ENCODE data around the gene ANXA8.

GRCh38 chr10:47438857-47439474 is 44.9 kb downstream of the ANXA8 start:
- TF ChIP-seq RAD21 (IDR thresholded peaks at IDR 0.05): peak; percentile 75 to 81
- TF ChIP-seq, protein P1, sequence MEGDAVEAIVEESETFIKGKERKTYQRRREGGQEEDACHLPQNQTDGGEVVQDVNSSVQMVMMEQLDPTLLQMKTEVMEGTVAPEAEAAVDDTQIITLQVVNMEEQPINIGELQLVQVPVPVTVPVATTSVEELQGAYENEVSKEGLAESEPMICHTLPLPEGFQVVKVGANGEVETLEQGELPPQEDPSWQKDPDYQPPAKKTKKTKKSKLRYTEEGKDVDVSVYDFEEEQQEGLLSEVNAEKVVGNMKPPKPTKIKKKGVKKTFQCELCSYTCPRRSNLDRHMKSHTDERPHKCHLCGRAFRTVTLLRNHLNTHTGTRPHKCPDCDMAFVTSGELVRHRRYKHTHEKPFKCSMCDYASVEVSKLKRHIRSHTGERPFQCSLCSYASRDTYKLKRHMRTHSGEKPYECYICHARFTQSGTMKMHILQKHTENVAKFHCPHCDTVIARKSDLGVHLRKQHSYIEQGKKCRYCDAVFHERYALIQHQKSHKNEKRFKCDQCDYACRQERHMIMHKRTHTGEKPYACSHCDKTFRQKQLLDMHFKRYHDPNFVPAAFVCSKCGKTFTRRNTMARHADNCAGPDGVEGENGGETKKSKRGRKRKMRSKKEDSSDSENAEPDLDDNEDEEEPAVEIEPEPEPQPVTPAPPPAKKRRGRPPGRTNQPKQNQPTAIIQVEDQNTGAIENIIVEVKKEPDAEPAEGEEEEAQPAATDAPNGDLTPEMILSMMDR (IDR thresholded peaks at IDR 0.05; ENCODE audit: low read depth, low read length, missing input control): peak; percentile 72
- TF ChIP-seq MAX (IDR thresholded peaks at IDR 0.05): no peak
- TF ChIP-seq REST (IDR thresholded peaks at IDR 0.05): no peak
- TF ChIP-seq TAF1 (conservative IDR thresholded peaks at IDR 0.05): no peak
- no peak for TF ChIP-seq JUND (IDR thresholded peaks at IDR 0.05)
- no peak for TF ChIP-seq RXRA (IDR thresholded peaks at IDR 0.05)
- TF ChIP-seq GABPA (IDR thresholded peaks at IDR 0.05 in 1 of 2, conservative IDR thresholded peaks at IDR 0.05 in 1 of 2): no peak
- no peak for TF ChIP-seq SP1 (IDR thresholded peaks at IDR 0.05)
- TF ChIP-seq ZBTB33 (IDR thresholded peaks at IDR 0.05): no peak
- no peak for TF ChIP-seq YY1 (IDR thresholded peaks at IDR 0.05)
- TF ChIP-seq HNF4G (IDR thresholded peaks at IDR 0.05): no peak
